Choroid plexus epithelial cell (primary cell): ENCODE data around the gene RAB6A.
A peak's percentile ranks its signal among the peaks of the same experiment; 100 is the strongest.
"Not testable (repeated sequence)": the region's sequence is repeated elsewhere in the genome, so short reads cannot be mapped to it uniquely, and the experiment has no call there.

Experiments
- DNase-seq: peaks from one replicate; pipeline ENCODE4 v3.0.0-alpha.2; 2010; ENCODE audit warnings: low read depth
- H3K4me3 ChIP-seq: 2 replicates; pipeline ENCODE4 v1.5.1; 2011; ENCODE audit warnings: low read depth, mild to moderate bottlenecking, control low read depth, low read length, moderate library complexity
- CTCF ChIP-seq: conservative IDR thresholded peaks from 2 replicates; pipeline ENCODE4 v1.5.1; 2011; ENCODE audit warnings: low read depth, mild to moderate bottlenecking, control low read depth, inconsistent platforms, low read length, moderate library complexity

The RAB6A gene

GRCh38 chr11:73784080-73784634 is 23.3 kb upstream of the RAB6A start:
- no peak for TF ChIP-seq CTCF

DNA sequence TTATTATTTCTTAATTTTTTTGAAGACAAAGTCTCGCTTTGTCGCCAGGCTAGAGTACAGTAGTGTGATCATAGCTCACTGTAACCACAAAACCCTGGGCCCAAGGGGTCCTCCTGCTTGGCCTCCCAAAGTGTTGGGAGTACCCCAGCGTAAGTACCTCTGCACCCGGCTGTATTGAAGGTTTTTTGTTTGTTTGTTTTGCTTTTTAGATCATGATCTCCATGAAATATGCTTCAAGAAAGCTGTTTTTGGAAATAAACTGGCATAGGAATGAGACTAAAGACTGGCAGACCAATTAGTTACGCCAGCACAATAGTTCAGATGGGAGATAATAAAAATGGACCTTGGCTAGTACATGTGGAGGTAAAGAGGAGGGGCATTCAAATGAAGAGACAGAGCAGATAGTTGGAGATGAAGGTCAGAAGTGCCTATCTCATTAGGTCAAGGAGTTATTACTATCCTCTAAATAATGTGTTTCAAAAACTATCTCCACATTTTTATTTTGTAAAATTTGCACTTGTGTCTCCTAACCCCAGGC is 22.7 kb upstream of the RAB6A start:
- no peak overlapping the region for H3K4me3 ChIP-seq
- no peak for DNase-seq
- TF ChIP-seq CTCF, result no peak

More at GRCh38 chr11:73784080-73784634, 23.3 kb upstream of the RAB6A start:
- no peak overlapping the region for H3K4me3 ChIP-seq
- DNase-seq, result peak; percentile 33

GRCh38 chr11:73781303-73781702 is 20.4 kb upstream of the RAB6A start:
- TF ChIP-seq CTCF, result no peak
- no peak overlapping the region for H3K4me3 ChIP-seq
- DNase-seq, result no peak

DNA sequence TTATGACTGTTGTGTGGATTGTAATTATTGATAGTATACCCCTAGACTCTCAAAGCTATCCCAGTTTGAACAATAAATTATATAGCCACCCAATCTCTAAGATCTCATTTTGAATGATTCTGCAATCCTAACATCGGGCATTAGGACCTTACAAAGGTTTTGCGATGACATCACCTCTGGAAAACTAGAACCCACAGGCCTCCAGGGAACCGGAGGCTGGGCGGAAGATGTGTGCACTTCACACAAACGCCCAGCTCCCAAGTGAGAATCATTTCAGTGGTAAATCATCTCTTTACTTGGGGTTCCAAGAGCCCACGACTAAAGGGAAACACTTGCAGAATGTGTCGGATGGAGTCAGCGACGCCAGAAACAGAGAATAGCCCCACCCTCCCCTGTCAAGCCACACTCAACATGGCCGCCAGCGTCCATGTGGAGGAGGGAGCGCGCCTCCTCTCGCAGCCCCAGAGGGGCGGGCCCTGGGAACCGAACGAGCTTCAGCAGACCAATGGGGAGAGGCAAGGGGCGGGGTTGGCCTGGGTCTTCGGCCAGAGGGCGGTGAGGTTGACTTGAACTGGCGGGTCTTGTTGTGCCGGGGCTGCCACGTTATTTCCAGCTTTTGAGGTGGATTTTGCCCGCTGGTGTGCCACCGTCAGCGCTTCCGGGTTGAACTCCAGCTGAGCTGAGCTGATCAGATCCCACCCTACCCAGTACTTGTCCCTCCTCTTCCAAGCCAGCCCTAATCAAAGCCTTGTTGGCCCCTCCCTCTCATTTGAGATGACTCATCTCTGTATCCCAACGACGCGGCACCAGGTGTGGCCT is 18.4 kb upstream of the RAB6A start:
- peak overlapping the region; percentile 74 for H3K4me3 ChIP-seq
- TF ChIP-seq CTCF, result no peak
- peak; percentile 98 for DNase-seq

DNA sequence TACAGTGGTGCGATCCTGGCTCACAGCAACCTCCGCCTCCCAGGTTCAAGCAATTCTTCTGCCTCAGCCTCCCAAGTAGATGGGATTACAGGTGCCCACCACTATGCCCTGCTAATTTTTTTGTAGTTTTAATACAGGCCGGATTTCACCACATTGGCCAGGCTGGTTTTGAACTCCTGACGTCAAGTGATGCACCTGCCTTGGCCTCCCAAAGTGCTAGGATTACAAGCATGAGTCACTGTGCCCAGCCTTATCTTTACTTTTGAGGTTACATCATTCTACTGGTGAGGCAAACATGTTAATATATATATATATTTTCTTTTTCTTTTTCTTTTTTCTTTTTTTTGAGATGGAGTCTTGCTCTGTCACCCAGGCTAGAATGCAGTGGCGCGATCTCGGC is 9.9 kb upstream of the RAB6A start:
- H3K4me3 ChIP-seq, DNase-seq: not testable (repeated sequence)

DNA sequence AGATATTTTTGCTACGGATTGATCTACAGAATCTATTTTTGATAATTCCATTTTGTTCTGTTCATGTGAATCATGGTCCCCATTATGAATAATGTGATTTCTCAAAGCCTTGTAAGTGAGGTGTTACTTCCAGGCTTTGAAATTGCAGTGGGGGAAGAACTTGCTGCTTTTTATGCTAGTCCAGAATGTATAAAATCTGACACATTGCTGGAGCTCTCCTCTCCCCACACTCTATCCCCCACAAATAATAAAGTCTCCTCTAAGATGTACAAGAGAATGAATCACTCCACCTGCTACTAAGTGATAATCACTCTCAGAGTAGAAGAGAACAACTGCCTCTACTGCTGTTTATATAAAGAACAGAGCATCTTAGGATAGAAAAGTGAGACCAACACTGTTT is 5.9 kb upstream of the RAB6A start:
- H3K4me3 ChIP-seq, result no peak overlapping the region
- DNase-seq, result no peak
- no peak for TF ChIP-seq CTCF

DNA sequence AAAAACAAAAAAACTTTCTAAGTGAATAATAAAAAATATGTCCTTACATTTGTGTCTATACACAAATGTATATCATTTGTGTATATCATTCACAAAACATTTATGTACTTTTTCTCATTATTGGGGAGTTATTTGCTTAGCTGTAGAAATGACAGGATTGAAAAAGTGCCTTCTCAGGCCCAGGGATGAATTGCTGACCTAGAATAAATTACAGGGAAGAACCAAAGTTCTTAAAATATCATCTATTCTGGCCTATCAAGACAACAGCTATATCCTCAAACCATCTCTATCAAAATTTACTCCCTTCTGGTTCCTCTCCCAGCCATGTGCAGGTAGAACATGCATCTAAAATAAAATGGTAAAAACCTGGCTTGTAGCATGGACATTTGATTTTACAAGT is 1.9 kb upstream of the RAB6A start:
- no peak for TF ChIP-seq CTCF
- H3K4me3 ChIP-seq, result no peak overlapping the region
- DNase-seq, result no peak
